H1 (cell line): Measurements from ENCODE around the gene CCDC8.

Experiments used
- EZH2 ChIP-seq: fragments of 200-600 bp; sonication (generic); IDR thresholded peaks from 2 replicates; pipeline ENCODE4 v1.7.1; 2012; ENCODE audit warnings: low read depth, mild to moderate bottlenecking, moderate library complexity, low read length, inconsistent platforms; ENCODE audit not compliant: severe bottlenecking
- HDAC2 ChIP-seq, 2 experiments: fragments of 300-600 bp in 1 of 2; sonication (generic) in 1 of 2; IDR thresholded peaks; 2 replicates each; pipeline ENCODE4 v1.6.1; 2011 to 2012; ENCODE audit warnings: low read depth in 2 of 2, low read length in 2 of 2, mild to moderate bottlenecking in 2 of 2, moderate library complexity in 2 of 2, borderline replicate concordance in 1 of 2, inconsistent platforms in 1 of 2
- POLR2A ChIP-seq, 2 experiments: IDR thresholded peaks; 1 replicate in 1 of 2; 2 replicates in 1 of 2; pipeline ENCODE4 v1.6.1; 2011; ENCODE audit warnings: low read depth in 2 of 2, low read length in 2 of 2, mild to moderate bottlenecking in 2 of 2; ENCODE audit errors: control extremely low read depth in 1 of 2
- YY1 ChIP-seq: IDR thresholded peaks from 2 replicates; pipeline ENCODE4 v1.6.1; 2011; ENCODE audit warnings: low read depth, mild to moderate bottlenecking, low read length
- TF ChIP-seq, protein P1 (sequence below), 3 experiments: IDR thresholded peaks; 1 replicate in 2 of 3; 2 replicates in 1 of 3; pipeline versions ENCODE4 v1.5.1 to v1.6.1; 2011; ENCODE audit warnings: low read length in 3 of 3, mild to moderate bottlenecking in 3 of 3, inconsistent platforms in 2 of 3, low read depth in 1 of 3, moderate library complexity in 1 of 3; ENCODE audit not compliant: insufficient read depth in 1 of 3; ENCODE audit errors: control extremely low read depth in 1 of 3
- TF ChIP-seq, protein P2 (sequence below): IDR thresholded peaks from 2 replicates; pipeline ENCODE4 v1.6.1; 2011; ENCODE audit warnings: low read length, improper control_type of control experiment
- TF ChIP-seq, protein P3 (sequence below): IDR thresholded peaks from 2 replicates; pipeline ENCODE4 v1.6.1; 2012; ENCODE audit warnings: inconsistent platforms

DNA sequence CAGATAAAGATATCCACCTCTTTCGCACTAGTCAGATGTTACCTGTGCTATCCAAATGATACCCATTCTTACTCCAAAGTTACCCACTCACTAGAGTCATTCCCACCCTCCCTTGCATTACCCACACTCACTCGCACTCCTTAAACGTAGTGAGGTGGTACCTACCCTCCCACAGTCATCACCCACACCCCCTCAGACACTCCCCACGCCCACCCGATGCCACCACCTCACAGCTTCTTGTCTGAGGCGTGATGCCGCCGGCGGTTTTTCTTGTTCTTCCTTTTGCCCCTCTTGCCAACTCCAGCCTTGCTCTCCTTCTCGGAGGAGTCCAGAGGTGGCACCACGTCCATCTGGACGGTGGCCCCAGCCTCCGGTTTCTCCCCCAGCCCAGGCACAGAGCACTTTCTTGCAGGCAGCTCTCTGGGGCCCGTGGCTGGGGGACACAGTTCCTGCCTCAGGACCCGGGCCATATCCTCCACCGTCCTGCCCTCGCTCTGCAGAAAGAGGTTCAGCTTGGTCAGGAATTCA lies 14.2 kb upstream of the CCDC8 start:
- TF ChIP-seq EZH2 (no peak), YY1 (no peak), HDAC2 (IDR thresholded peaks at IDR 0.05; ENCODE audit: borderline replicate concordance in 1 of 2, low read depth in 2 of 2, low read length in 2 of 2) (no peak), POLR2A (IDR thresholded peaks at IDR 0.05; ENCODE audit: control extremely low read depth in 1 of 2, low read depth in 2 of 2, low read length in 2 of 2) (no peak)
- TF ChIP-seq, protein P1, sequence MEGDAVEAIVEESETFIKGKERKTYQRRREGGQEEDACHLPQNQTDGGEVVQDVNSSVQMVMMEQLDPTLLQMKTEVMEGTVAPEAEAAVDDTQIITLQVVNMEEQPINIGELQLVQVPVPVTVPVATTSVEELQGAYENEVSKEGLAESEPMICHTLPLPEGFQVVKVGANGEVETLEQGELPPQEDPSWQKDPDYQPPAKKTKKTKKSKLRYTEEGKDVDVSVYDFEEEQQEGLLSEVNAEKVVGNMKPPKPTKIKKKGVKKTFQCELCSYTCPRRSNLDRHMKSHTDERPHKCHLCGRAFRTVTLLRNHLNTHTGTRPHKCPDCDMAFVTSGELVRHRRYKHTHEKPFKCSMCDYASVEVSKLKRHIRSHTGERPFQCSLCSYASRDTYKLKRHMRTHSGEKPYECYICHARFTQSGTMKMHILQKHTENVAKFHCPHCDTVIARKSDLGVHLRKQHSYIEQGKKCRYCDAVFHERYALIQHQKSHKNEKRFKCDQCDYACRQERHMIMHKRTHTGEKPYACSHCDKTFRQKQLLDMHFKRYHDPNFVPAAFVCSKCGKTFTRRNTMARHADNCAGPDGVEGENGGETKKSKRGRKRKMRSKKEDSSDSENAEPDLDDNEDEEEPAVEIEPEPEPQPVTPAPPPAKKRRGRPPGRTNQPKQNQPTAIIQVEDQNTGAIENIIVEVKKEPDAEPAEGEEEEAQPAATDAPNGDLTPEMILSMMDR (IDR thresholded peaks at IDR 0.05; ENCODE audit: control extremely low read depth in 1 of 3, insufficient read depth in 1 of 3, low read depth in 1 of 3, low read length in 3 of 3): no peak
- TF ChIP-seq, protein P2, sequence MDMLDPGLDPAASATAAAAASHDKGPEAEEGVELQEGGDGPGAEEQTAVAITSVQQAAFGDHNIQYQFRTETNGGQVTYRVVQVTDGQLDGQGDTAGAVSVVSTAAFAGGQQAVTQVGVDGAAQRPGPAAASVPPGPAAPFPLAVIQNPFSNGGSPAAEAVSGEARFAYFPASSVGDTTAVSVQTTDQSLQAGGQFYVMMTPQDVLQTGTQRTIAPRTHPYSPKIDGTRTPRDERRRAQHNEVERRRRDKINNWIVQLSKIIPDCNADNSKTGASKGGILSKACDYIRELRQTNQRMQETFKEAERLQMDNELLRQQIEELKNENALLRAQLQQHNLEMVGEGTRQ: no peak
- TF ChIP-seq, protein P3, sequence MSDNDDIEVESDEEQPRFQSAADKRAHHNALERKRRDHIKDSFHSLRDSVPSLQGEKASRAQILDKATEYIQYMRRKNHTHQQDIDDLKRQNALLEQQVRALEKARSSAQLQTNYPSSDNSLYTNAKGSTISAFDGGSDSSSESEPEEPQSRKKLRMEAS: no peak
